HG02798 (cell line): ENCODE data around the gene DNAJC18.

Experiments used
- ATAC-seq: cut with Tn5 transposase; IDR thresholded peaks from one replicate; pipeline ENCODE4 v1.9.1; 2021; ENCODE audit warnings: mild to moderate bottlenecking; ENCODE audit not compliant: unreplicated experiment, poor library complexity

The DNAJC18 gene

GRCh38 chr5:139377226-139377625 lies 62.1 kb downstream of the DNAJC18 start:
- ATAC-seq: no peak

- no peak for ATAC-seq
These were observed 63.0 kb downstream of the DNAJC18 start for GRCh38 chr5:139376364-139376763.

GRCh38 chr5:139374909-139375308 lies 64.4 kb downstream of the DNAJC18 start:
- ATAC-seq: no peak

DNA sequence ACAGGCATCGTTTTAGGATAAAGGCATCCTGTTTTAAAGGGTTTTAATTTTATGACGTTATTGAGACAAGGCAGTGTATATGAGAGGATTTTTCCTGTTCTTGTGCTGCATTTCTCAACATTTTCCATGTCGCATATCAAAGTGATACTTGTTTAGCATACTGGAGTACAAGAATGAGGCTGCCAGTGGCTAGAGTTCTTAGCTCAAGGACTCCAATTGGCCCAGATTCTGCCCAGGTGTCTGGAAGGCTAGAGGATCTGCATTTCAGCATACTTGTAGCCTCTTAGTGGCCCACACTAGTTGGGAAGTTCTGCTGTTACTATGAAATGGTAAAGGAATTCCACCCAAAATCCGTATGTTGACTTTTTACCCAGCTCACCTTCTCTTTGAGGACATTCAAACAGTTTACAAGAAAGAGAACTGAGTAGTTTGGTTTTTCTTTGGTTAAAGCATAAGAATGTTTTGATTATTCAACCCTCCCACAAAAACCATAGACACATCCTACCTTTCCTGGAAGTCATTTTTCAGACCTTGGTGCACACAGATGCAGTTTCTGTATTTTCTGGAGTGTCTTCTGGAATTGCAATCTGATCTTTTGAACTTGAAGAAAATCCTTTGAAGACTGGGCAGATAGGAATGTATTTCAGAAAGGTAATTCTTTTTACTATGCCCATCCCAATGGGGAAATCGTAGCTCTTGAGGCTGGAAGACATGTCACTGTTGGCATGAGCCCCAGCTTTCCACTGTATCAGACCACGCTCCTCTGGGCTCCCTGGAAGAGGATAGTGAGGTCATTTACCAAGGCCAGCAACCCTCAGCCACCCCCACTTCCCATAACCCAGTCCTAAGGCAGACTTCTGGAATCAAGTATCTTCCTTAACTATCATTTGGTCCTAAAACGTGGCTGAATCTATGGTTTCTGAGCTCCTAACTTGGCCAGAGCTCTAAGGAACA lies 67.6 kb downstream of the DNAJC18 start:
- no peak for ATAC-seq

DNA sequence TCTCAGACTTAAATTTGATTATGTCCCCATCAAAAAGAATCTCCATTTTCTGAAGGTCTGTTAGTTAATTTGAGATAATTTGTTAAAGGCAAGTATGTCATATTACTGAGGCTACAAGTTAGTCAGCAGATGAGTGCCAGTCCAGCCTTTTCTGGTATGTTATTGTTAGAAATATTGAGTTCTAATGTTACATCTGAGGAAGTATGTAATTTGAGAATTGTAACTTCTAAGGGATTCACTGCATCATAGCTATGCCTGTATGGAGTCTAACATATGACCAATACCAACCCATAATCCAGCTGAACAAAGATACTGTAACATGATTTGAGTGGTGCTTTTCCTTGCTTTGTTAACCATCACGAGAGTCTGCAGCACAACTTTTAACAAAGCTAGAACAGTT lies 70.1 kb downstream of the DNAJC18 start:
- no peak for ATAC-seq

DNA sequence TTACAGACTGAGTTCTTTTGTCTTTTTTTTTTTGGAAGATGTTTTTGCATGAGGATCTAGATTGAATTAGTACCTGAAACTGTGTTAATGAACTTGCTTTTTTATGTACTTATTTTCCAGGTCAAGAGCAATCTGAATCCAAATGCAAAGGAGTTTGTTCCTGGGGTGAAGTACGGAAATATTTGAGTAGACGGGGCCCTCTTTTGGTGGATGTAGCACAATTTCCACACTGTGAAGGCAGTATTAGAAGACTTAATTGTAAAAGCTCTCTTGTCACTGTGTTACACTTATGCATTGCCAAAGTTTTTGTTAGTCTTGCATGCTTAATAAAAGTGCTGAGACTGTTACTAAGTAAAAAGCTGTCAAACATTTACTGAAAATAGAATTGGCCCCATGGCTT lies 70.7 kb downstream of the DNAJC18 start:
- no peak for ATAC-seq

- no peak for ATAC-seq
These were observed 74.9 kb downstream of the DNAJC18 start for GRCh38 chr5:139364466-139364865.

- no peak for ATAC-seq
These were observed 75.4 kb downstream of the DNAJC18 start for GRCh38 chr5:139363937-139364336.

DNA sequence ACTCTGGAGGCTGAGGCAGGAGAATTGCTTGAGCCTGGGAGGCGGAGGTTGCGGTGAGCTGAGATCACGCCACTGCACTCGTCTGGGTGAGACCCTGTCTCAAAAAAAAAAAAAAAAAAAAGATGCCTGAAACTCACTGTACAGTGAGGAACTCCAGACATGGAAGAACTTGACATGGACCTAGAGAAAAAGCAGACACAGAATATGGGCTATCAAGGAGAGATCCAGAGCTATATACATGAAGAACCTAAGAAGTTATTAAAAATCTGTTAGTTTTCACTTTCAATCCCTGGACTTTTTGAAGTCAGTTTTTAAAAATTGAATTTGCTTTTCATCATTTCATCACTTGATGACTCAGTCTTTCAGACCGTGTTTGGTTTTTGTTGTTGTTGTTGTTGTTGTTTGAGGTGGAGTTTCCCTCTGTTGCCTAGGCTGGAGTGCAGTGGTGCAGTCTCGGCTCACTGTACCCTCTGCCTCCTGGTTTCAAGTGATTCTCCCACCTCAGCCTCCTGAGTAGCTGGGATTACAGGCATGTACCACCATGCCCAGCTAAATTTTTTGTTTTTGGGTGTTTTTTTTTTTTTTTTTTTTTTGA lies 77.4 kb downstream of the DNAJC18 start:
- ATAC-seq: no peak

DNA sequence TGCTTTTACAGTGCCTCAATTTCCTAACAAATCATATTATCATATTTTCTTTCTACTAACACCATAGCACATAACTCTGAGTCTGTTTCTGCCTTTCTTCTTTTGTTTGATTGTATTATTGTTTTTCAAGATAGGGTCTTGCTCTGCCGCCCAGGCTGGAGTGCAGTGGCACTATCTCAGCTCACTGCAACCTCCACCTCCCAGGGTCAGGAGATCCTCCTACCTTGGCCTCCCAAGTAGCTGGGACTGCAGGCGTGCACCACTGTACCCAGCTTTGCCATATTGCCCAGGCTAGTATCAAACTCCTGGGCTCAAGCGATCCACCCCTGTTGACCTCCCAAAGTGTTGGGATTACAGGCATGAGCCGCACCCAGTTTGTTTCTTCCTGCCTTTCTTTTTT lies 78.9 kb downstream of the DNAJC18 start:
- no peak for ATAC-seq
